HG03095 (cell line): ENCODE results near the gene SPANXA2.
"Not testable (repeated sequence)": the region's sequence is repeated elsewhere in the genome, so short reads cannot be mapped to it uniquely, and the experiment has no call there.

Experiments used
- ATAC-seq: cut with Tn5 transposase; IDR thresholded peaks from one replicate; pipeline ENCODE4 v1.9.1; 2021; ENCODE audit warnings: moderate library complexity; ENCODE audit not compliant: unreplicated experiment

SPANXA2 gene

GRCh38 chrX:141589408-141589807, at the start of gene SPANXA2:
TSS of gene SPANXA2 (plus strand) at chrX:141589708. CDS start at chrX:141589768, 60 bp downstream.
- ATAC-seq, result not testable (repeated sequence)

- ATAC-seq, result not testable (repeated sequence)
Observed at GRCh38 chrX:141542551-141542950, 47.0 kb upstream of the SPANXA2 start.

GRCh38 chrX:141584638-141585037, 4.9 kb upstream of the SPANXA2 start, which contains the start of gene SPANXA1:
TSS of gene SPANXA1 (minus strand) at chrX:141584738. CDS start at chrX:141584678, 60 bp downstream.
- ATAC-seq, result not testable (repeated sequence)

- ATAC-seq, result no peak
Observed at GRCh38 chrX:141609111-141609510, 19.6 kb downstream of the SPANXA2 start.

GRCh38 chrX:141619336-141619735, 29.8 kb downstream of the SPANXA2 start:
- no peak for ATAC-seq

GRCh38 chrX:141632124-141632523, 42.6 kb downstream of the SPANXA2 start:
- no peak for ATAC-seq

GRCh38 chrX:141638550-141638949, 49.0 kb downstream of the SPANXA2 start:
- ATAC-seq, result no peak
